HepG2 (cell line): ENCODE results near the gene CNKSR3.

Experiments used
- CTCF ChIP-seq: sonication (generic); formaldehyde crosslinking; IDR thresholded peaks from 2 replicates; pipeline ENCODE4 v1.5.0; 2020; ENCODE audit warnings: mild to moderate bottlenecking, missing genetic modification reagents, moderate library complexity
- ELF1 ChIP-seq: sonication (generic); formaldehyde crosslinking; IDR thresholded peaks from 2 replicates; pipeline ENCODE4 v1.4.0; 2020; ENCODE audit warnings: missing genetic modification reagents
- HOXA5 ChIP-seq: sonication (generic); formaldehyde crosslinking; IDR thresholded peaks from 2 replicates; pipeline ENCODE4 v1.4.0; 2020; ENCODE audit warnings: missing genetic modification reagents
- SUZ12 ChIP-seq: fragments of 150-350 bp; IDR thresholded peaks from 2 replicates; pipeline ENCODE4 v1.6.1; 2014; ENCODE audit warnings: low read depth, low read length
- ZNF138 ChIP-seq: sonication (generic); formaldehyde crosslinking; IDR thresholded peaks from 2 replicates; pipeline ENCODE4 v1.5.0; 2020; ENCODE audit warnings: mild to moderate bottlenecking, low read depth, missing genetic modification reagents
- ZNF263 ChIP-seq: sonication (generic); formaldehyde crosslinking; IDR thresholded peaks from 2 replicates; pipeline ENCODE4 v1.4.0; 2020; ENCODE audit warnings: missing genetic modification reagents
- ZNF768 ChIP-seq: sonication (generic); formaldehyde crosslinking; IDR thresholded peaks from 2 replicates; pipeline ENCODE4 v1.4.0; 2020; ENCODE audit warnings: missing genetic modification reagents
- TF ChIP-seq, protein P1 (sequence below), 2 experiments: IDR thresholded peaks; 2 replicates each; pipeline ENCODE4 v1.6.1; 2011 to 2012; ENCODE audit warnings: low read length in 2 of 2, borderline replicate concordance in 1 of 2, low read depth in 1 of 2, mild to moderate bottlenecking in 1 of 2, moderate library complexity in 1 of 2

- no peak for TF ChIP-seq ZNF263
- no peak for TF ChIP-seq SUZ12
- no peak for TF ChIP-seq ELF1 (CRISPR knock-in tag)
- TF ChIP-seq HOXA5 = 0 out of 2 replicates have a peak, but pooled peaks have one; percentile 32
- TF ChIP-seq ZNF768 = no peak
- no peak for TF ChIP-seq CTCF (CRISPR knock-in tag)
- TF ChIP-seq, protein P1, sequence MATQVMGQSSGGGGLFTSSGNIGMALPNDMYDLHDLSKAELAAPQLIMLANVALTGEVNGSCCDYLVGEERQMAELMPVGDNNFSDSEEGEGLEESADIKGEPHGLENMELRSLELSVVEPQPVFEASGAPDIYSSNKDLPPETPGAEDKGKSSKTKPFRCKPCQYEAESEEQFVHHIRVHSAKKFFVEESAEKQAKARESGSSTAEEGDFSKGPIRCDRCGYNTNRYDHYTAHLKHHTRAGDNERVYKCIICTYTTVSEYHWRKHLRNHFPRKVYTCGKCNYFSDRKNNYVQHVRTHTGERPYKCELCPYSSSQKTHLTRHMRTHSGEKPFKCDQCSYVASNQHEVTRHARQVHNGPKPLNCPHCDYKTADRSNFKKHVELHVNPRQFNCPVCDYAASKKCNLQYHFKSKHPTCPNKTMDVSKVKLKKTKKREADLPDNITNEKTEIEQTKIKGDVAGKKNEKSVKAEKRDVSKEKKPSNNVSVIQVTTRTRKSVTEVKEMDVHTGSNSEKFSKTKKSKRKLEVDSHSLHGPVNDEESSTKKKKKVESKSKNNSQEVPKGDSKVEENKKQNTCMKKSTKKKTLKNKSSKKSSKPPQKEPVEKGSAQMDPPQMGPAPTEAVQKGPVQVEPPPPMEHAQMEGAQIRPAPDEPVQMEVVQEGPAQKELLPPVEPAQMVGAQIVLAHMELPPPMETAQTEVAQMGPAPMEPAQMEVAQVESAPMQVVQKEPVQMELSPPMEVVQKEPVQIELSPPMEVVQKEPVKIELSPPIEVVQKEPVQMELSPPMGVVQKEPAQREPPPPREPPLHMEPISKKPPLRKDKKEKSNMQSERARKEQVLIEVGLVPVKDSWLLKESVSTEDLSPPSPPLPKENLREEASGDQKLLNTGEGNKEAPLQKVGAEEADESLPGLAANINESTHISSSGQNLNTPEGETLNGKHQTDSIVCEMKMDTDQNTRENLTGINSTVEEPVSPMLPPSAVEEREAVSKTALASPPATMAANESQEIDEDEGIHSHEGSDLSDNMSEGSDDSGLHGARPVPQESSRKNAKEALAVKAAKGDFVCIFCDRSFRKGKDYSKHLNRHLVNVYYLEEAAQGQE (IDR thresholded peaks at IDR 0.05; ENCODE audit: borderline replicate concordance in 1 of 2, low read depth in 1 of 2, low read length in 2 of 2) = no peak
- TF ChIP-seq ZNF138 (CRISPR knock-in tag) = no peak
These were observed 27.2 kb upstream of the CNKSR3 start for GRCh38 chr6:154537511-154538325.
